Measurements from ENCODE around the gene SMOC2. TPM values are rescaled to one million over a fixed set of nuclear protein-coding genes. Genes with fewer than 3 reads are reported as not detected.

The SMOC2 gene
- total RNA-seq, 1 experiment from 2014 or later: 0.45 TPM

GRCh38 chr6:168576388-168576787, 135.4 kb downstream of the SMOC2 start:
- H3K36me3 ChIP-seq (replicated peaks; ENCODE audit: control insufficient read depth, insufficient read depth, low read length): no peaks in the 10 kb centered on the region
- no peak overlapping the region for H3K4me3 ChIP-seq (ENCODE audit: insufficient read depth, low read depth, low read length)
- DNase-seq: no peak
- no peaks in the 10 kb centered on the region for H3K27me3 ChIP-seq (ENCODE audit: control insufficient read depth, insufficient read depth, low read length)

GRCh38 chr6:168577496-168577895, 136.5 kb downstream of the SMOC2 start:
- DNase-seq: no peak
- H3K4me3 ChIP-seq (ENCODE audit: insufficient read depth, low read depth, low read length): no peak overlapping the region
- no peaks in the 10 kb centered on the region for H3K27me3 ChIP-seq (ENCODE audit: control insufficient read depth, insufficient read depth, low read length)
- no peaks in the 10 kb centered on the region for H3K36me3 ChIP-seq (replicated peaks; ENCODE audit: control insufficient read depth, insufficient read depth, low read length)

GRCh38 chr6:168578036-168578435, 137.1 kb downstream of the SMOC2 start:
- DNase-seq: no peak
- H3K27me3 ChIP-seq (ENCODE audit: control insufficient read depth, insufficient read depth, low read length): no peaks in the 10 kb centered on the region
- no peaks in the 10 kb centered on the region for H3K36me3 ChIP-seq (replicated peaks; ENCODE audit: control insufficient read depth, insufficient read depth, low read length)
- H3K4me3 ChIP-seq (ENCODE audit: insufficient read depth, low read depth, low read length): no peak overlapping the region

GRCh38 chr6:168581236-168581635, 140.3 kb downstream of the SMOC2 start:
- H3K36me3 ChIP-seq (replicated peaks; ENCODE audit: control insufficient read depth, insufficient read depth, low read length): no peaks in the 10 kb centered on the region
- no peak overlapping the region for H3K4me3 ChIP-seq (ENCODE audit: insufficient read depth, low read depth, low read length)
- H3K27me3 ChIP-seq (ENCODE audit: control insufficient read depth, insufficient read depth, low read length): no peaks in the 10 kb centered on the region
- DNase-seq: no peak

- no peaks in the 10 kb centered on the region for H3K36me3 ChIP-seq (replicated peaks; ENCODE audit: control insufficient read depth, insufficient read depth, low read length)
- H3K27me3 ChIP-seq (ENCODE audit: control insufficient read depth, insufficient read depth, low read length): no peaks in the 10 kb centered on the region
- no peak for DNase-seq
- H3K4me3 ChIP-seq (ENCODE audit: insufficient read depth, low read depth, low read length): no peak overlapping the region
These were observed 140.7 kb downstream of the SMOC2 start for GRCh38 chr6:168581706-168582105.

GRCh38 chr6:168582571-168582981, 141.6 kb downstream of the SMOC2 start:
- Histone ChIP-seq H3K27me3 (ENCODE audit: control insufficient read depth, insufficient read depth, low read length) (no peaks in the 10 kb centered on the region), H3K36me3 (replicated peaks; ENCODE audit: control insufficient read depth, insufficient read depth, low read length) (no peaks in the 10 kb centered on the region), H3K4me3 (ENCODE audit: insufficient read depth, low read depth, low read length) (no peak overlapping the region)
- no peak for DNase-seq

GRCh38 chr6:168583126-168583525, 142.1 kb downstream of the SMOC2 start:
- Histone ChIP-seq H3K27me3 (ENCODE audit: control insufficient read depth, insufficient read depth, low read length) (no peaks in the 10 kb centered on the region), H3K36me3 (replicated peaks; ENCODE audit: control insufficient read depth, insufficient read depth, low read length) (no peaks in the 10 kb centered on the region)
- DNase-seq: no peak

GRCh38 chr6:168583821-168584220, 142.8 kb downstream of the SMOC2 start:
- DNase-seq: no peak
- Histone ChIP-seq H3K36me3 (replicated peaks; ENCODE audit: control insufficient read depth, insufficient read depth, low read length) (no peaks in the 10 kb centered on the region), H3K4me3 (ENCODE audit: insufficient read depth, low read depth, low read length) (no peak overlapping the region), H3K27me3 (ENCODE audit: control insufficient read depth, insufficient read depth, low read length) (no peaks in the 10 kb centered on the region)

More at GRCh38 chr6:168583126-168583525, 142.1 kb downstream of the SMOC2 start:
- no peak overlapping the region for H3K4me3 ChIP-seq (ENCODE audit: insufficient read depth, low read depth, low read length)

GRCh38 chr6:168584249-168584648, 143.3 kb downstream of the SMOC2 start:
- Histone ChIP-seq H3K4me3 (ENCODE audit: insufficient read depth, low read depth, low read length) (no peak overlapping the region), H3K27me3 (ENCODE audit: control insufficient read depth, insufficient read depth, low read length) (no peaks in the 10 kb centered on the region), H3K36me3 (replicated peaks; ENCODE audit: control insufficient read depth, insufficient read depth, low read length) (no peaks in the 10 kb centered on the region)
- no peak for DNase-seq

GRCh38 chr6:168584671-168585070, 143.7 kb downstream of the SMOC2 start:
- no peaks in the 10 kb centered on the region for H3K36me3 ChIP-seq (replicated peaks; ENCODE audit: control insufficient read depth, insufficient read depth, low read length)
- no peaks in the 10 kb centered on the region for H3K27me3 ChIP-seq (ENCODE audit: control insufficient read depth, insufficient read depth, low read length)
- DNase-seq: no peak
- H3K4me3 ChIP-seq (ENCODE audit: insufficient read depth, low read depth, low read length): no peak overlapping the region

- H3K4me3 ChIP-seq (ENCODE audit: insufficient read depth, low read depth, low read length): no peak overlapping the region
- H3K27me3 ChIP-seq (ENCODE audit: control insufficient read depth, insufficient read depth, low read length): no peaks in the 10 kb centered on the region
- H3K36me3 ChIP-seq (replicated peaks; ENCODE audit: control insufficient read depth, insufficient read depth, low read length): no peaks in the 10 kb centered on the region
- DNase-seq: no peak
These were observed 144.5 kb downstream of the SMOC2 start for GRCh38 chr6:168585441-168585840.

GRCh38 chr6:168589275-168589674, 148.3 kb downstream of the SMOC2 start:
- DNase-seq: no peak
- no peaks in the 10 kb centered on the region for H3K27me3 ChIP-seq (ENCODE audit: control insufficient read depth, insufficient read depth, low read length)
- H3K36me3 ChIP-seq (replicated peaks; ENCODE audit: control insufficient read depth, insufficient read depth, low read length): no peaks in the 10 kb centered on the region
- no peak overlapping the region for H3K4me3 ChIP-seq (ENCODE audit: insufficient read depth, low read depth, low read length)

- H3K36me3 ChIP-seq (replicated peaks; ENCODE audit: control insufficient read depth, insufficient read depth, low read length): no peaks in the 10 kb centered on the region
- no peak for DNase-seq
These were observed 149.4 kb downstream of the SMOC2 start for GRCh38 chr6:168590406-168590805.

GRCh38 chr6:168596344-168596743, 155.4 kb downstream of the SMOC2 start:
- Histone ChIP-seq H3K27me3 (ENCODE audit: control insufficient read depth, insufficient read depth, low read length) (no peaks in the 10 kb centered on the region), H3K36me3 (replicated peaks; ENCODE audit: control insufficient read depth, insufficient read depth, low read length) (no peaks in the 10 kb centered on the region), H3K4me3 (ENCODE audit: insufficient read depth, low read depth, low read length) (no peak overlapping the region)
- no peak for DNase-seq

More at GRCh38 chr6:168590406-168590805, 149.4 kb downstream of the SMOC2 start:
- no peaks in the 10 kb centered on the region for H3K27me3 ChIP-seq (ENCODE audit: control insufficient read depth, insufficient read depth, low read length)
- H3K4me3 ChIP-seq (ENCODE audit: insufficient read depth, low read depth, low read length): no peak overlapping the region

GRCh38 chr6:168597471-168597875, 156.5 kb downstream of the SMOC2 start:
- Histone ChIP-seq H3K27me3 (ENCODE audit: control insufficient read depth, insufficient read depth, low read length) (no peaks in the 10 kb centered on the region), H3K4me3 (ENCODE audit: insufficient read depth, low read depth, low read length) (no peak overlapping the region), H3K36me3 (replicated peaks; ENCODE audit: control insufficient read depth, insufficient read depth, low read length) (no peaks in the 10 kb centered on the region)
- no peak for DNase-seq

All from H7 (cell line).